GM12801 (cell line): Measurements from ENCODE around the gene C4orf17.

Source experiments
- TF ChIP-seq, protein P1 (sequence below): IDR thresholded peaks from one replicate; pipeline ENCODE4 v1.5.1; 2011; ENCODE audit warnings: control low read depth; ENCODE audit not compliant: insufficient read length; ENCODE audit errors: extremely low read depth

C4orf17 gene

DNA sequence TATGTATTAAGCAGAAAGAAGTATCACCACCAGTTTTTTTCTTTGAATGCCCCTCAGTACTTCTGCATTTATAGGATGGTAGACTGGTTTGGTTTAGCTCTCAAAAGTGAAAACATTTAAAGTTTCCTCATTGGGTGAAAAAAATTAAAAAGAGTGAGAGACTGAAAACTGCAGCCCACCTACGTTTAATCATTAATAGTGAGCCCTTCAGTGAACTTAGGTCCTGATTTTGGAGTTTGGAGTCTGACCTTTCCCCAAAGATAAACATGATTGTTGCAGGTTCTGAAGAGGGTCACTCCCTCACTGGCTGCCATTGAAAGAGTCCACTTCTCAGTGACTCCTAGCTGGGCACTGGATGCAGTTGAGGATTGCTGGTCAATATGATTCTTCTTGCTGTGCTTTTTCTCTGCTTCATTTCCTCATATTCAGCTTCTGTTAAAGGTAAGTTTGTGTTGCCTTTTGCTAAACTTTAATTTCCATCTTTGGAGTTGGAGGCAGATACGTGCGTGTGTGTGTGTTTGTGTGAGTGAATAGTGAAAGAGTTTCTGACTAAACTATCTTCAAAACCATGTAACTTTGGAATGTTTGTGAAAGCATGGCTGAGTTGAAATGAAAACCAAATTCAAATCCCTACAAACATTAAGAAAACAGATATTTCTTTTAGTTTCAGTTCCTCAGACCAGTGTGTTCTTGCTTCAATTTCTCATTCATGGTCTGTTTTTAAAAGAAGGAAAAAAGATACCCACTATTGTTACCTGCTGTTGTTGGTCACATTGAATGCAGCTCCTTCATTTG lies 63.9 kb downstream of the C4orf17 start, which contains the start of gene MTTP:
TSS of gene MTTP (plus strand) at position 295 of the 795 bp plus-strand sequence. CDS start at position 381, 86 bp downstream.
- TF ChIP-seq, protein P1, sequence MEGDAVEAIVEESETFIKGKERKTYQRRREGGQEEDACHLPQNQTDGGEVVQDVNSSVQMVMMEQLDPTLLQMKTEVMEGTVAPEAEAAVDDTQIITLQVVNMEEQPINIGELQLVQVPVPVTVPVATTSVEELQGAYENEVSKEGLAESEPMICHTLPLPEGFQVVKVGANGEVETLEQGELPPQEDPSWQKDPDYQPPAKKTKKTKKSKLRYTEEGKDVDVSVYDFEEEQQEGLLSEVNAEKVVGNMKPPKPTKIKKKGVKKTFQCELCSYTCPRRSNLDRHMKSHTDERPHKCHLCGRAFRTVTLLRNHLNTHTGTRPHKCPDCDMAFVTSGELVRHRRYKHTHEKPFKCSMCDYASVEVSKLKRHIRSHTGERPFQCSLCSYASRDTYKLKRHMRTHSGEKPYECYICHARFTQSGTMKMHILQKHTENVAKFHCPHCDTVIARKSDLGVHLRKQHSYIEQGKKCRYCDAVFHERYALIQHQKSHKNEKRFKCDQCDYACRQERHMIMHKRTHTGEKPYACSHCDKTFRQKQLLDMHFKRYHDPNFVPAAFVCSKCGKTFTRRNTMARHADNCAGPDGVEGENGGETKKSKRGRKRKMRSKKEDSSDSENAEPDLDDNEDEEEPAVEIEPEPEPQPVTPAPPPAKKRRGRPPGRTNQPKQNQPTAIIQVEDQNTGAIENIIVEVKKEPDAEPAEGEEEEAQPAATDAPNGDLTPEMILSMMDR, result no peak

DNA sequence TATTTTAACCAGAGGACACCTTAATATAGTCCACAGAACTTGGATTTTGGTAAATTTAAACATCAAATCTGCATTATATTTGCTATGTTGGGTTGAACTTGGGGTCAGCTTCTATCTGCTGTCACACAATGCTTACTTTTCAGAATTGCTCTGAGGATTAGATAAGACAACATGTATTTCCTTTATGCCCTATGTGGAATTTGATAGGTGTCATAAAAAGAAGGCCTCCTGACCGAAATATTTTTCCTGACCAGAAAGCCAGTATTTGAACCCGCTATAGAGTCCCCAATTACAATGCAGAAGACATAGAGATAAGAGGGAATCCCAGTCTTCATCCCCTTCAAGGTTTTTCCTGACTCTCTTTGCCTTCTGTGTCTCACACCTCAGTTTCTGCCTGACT lies 67.9 kb downstream of the C4orf17 start:
- TF ChIP-seq, protein P1, result no peak

GRCh38 chr4:99585516-99585915 lies 74.7 kb downstream of the C4orf17 start:
- TF ChIP-seq, protein P1, result no peak

GRCh38 chr4:99586322-99586721 lies 75.5 kb downstream of the C4orf17 start:
- TF ChIP-seq, protein P1, result no peak

DNA sequence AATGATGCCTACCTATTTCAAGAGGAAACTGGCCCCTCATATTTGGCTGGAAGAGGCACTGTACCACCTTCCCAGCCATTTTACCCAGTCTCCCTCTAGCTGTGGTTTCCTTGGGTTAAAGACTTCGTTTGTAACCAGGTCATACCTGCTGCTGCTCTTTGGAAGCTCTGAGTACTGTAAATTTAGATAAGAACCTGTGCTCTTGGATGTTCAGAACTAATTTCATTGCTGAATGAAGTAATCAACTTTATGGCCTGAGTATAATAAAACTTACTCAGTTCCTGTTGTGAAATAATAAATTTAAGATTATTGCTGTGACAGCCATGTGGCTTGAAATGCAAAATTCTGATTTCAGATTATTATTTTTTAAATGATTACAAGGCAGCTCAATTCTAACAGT lies 76.0 kb downstream of the C4orf17 start:
- TF ChIP-seq, protein P1, result no peak

- TF ChIP-seq, protein P1, result no peak
Measured at GRCh38 chr4:99587309-99587708, 76.5 kb downstream of the C4orf17 start.

GRCh38 chr4:99587803-99588202 lies 77.0 kb downstream of the C4orf17 start:
- TF ChIP-seq, protein P1, result no peak
